K562 (cell line): ENCODE data around the gene KRTAP10-8. TPM values are rescaled to one million over a fixed set of nuclear protein-coding genes. Genes with fewer than 3 reads are reported as not detected.

ENCODE experiments used
- CBX5 ChIP-seq: IDR thresholded peaks from 2 replicates; pipeline ENCODE4 v1.6.1; 2014; ENCODE audit warnings: low read depth, borderline replicate concordance
- CCNT2 ChIP-seq: IDR thresholded peaks from 2 replicates; pipeline ENCODE4 v1.6.1; 2011; ENCODE audit warnings: borderline replicate concordance, low read depth, mild to moderate bottlenecking, moderate library complexity, mixed read lengths, low read length; ENCODE audit not compliant: insufficient read length; ENCODE audit errors: extremely low read depth
- CEBPZ ChIP-seq: fragments of 150-350 bp; IDR thresholded peaks from 2 replicates; pipeline ENCODE4 v1.6.1; 2014; ENCODE audit warnings: low read depth, mild to moderate bottlenecking, low read length, borderline replicate concordance
- MCM5 ChIP-seq: fragments of 450-650 bp; IDR thresholded peaks from 2 replicates; pipeline ENCODE4 v1.6.1; 2016; ENCODE audit warnings: low read depth
- TSC22D4 ChIP-seq: fragments of 450-650 bp; IDR thresholded peaks from 2 replicates; pipeline ENCODE4 v1.6.1; 2016; ENCODE audit warnings: missing genetic modification characterization, missing biosample characterization, control low read depth
- polyA plus RNA-seq, 8 experiments: library from polyadenylated mRNA; depleted of rRNA in 4 of 8; stranded (reverse) in 5 of 8; unstranded in 3 of 8; fragments of >200 nt; fragmentation: Nextera tagmentation in 2 of 8; fragmentation: Illumina TruSeq in 1 of 8; extraction: Ambion mirVana in 2 of 8; extraction: Trizol in 1 of 8; gene quantifications; 2 replicates each; pipeline versions ENCODE4 v1.2.1 to v1.2.3, GENCODE V29; 2011 to 2014; ENCODE audit warnings: inconsistent platforms in 1 of 8, missing spikeins in 1 of 8
- total RNA-seq, 7 experiments: library from RNA; depleted of rRNA in 6 of 7; stranded (reverse); fragments of >200 nt in 6 of 7; fragmentation: Illumina TruSeq in 2 of 7; extraction: Trizol in 2 of 7; gene quantifications; 2 replicates each; pipeline versions ENCODE4 v1.2.1 to v1.2.3, GENCODE V29; 2011 to 2021; ENCODE audit warnings: low replicate concordance in 1 of 7

The KRTAP10-8 gene
- total and polyA plus RNA-seq, 9 of the 15 experiments (the other 6 are each of a cell fraction or from before 2014, with no cell fraction given) = not detected

- TF ChIP-seq CCNT2 (no peak), TSC22D4 (tag) (no peak), CBX5 (no peak), CEBPZ (no peak), MCM5 (no peak)
These were observed 42.0 kb downstream of the KRTAP10-8 start (continued) for GRCh38 chr21:44653656-44654575.
